Measurements from ENCODE around the gene PON2.

PON2 gene

GRCh38 chr7:95421847-95422444 lies 12.9 kb downstream of the PON2 start:
- no peaks in the 10 kb centered on the region for H3K27me3 ChIP-seq (ENCODE audit: insufficient read depth, poor library complexity, severe bottlenecking)

GRCh38 chr7:95421000-95421846 lies 13.6 kb downstream of the PON2 start:
- TF ChIP-seq POLR2AphosphoS5 (IDR thresholded peaks at IDR 0.05; ENCODE audit: low read depth) (no peak), GABPA (IDR thresholded peaks at IDR 0.05; ENCODE audit: low read depth) (no peak), CTCF (IDR thresholded peaks at IDR 0.05; ENCODE audit: insufficient read depth, low read length) (no peak), SPI1 (IDR thresholded peaks at IDR 0.05; ENCODE audit: borderline replicate concordance, low read depth) (no peak), REST (IDR thresholded peaks at IDR 0.05; ENCODE audit: insufficient replicate concordance, low read depth) (no peak)
- Histone ChIP-seq H3K27me3 (ENCODE audit: insufficient read depth, poor library complexity, severe bottlenecking) (no peaks in the 10 kb centered on the region), H3K27ac (replicated peaks) (no peak overlapping the region), H3K4me3 (replicated peaks; ENCODE audit: insufficient read depth, low read length) (no peak overlapping the region)
- DNase-seq (ENCODE audit: low read depth in 1 of 2, low spot score in 1 of 2), result no peak

More at GRCh38 chr7:95421847-95422444, 12.9 kb downstream of the PON2 start:
- DNase-seq (ENCODE audit: low read depth in 1 of 2, low spot score in 1 of 2), result no peak
- Histone ChIP-seq H3K4me3 (replicated peaks; ENCODE audit: insufficient read depth, low read length) (no peak overlapping the region), H3K27ac (replicated peaks) (no peak overlapping the region)
- no peak for TF ChIP-seq POLR2AphosphoS5 (IDR thresholded peaks at IDR 0.05; ENCODE audit: low read depth)
- TF ChIP-seq CTCF (IDR thresholded peaks at IDR 0.05; ENCODE audit: insufficient read depth, low read length), result no peak
- no peak for TF ChIP-seq SPI1 (IDR thresholded peaks at IDR 0.05; ENCODE audit: borderline replicate concordance, low read depth)
- no peak for TF ChIP-seq REST (IDR thresholded peaks at IDR 0.05; ENCODE audit: insufficient replicate concordance, low read depth)
- TF ChIP-seq GABPA (IDR thresholded peaks at IDR 0.05; ENCODE audit: low read depth), result no peak

- no peak overlapping the region for H3K27ac ChIP-seq (replicated peaks)
- H3K4me3 ChIP-seq (replicated peaks; ENCODE audit: insufficient read depth, low read length), result no peak overlapping the region
- no peak for DNase-seq (ENCODE audit: low read depth in 1 of 2, low spot score in 1 of 2)
- TF ChIP-seq REST (IDR thresholded peaks at IDR 0.05; ENCODE audit: insufficient replicate concordance, low read depth) (no peak), CTCF (IDR thresholded peaks at IDR 0.05; ENCODE audit: insufficient read depth, low read length) (no peak), SPI1 (IDR thresholded peaks at IDR 0.05; ENCODE audit: borderline replicate concordance, low read depth) (no peak), GABPA (IDR thresholded peaks at IDR 0.05; ENCODE audit: low read depth) (no peak), POLR2AphosphoS5 (IDR thresholded peaks at IDR 0.05; ENCODE audit: low read depth) (no peak)
- no peaks in the 10 kb centered on the region for H3K27me3 ChIP-seq (ENCODE audit: insufficient read depth, poor library complexity, severe bottlenecking)
Observed at GRCh38 chr7:95412075-95412474, 22.8 kb downstream of the PON2 start.
